K562 (cell line): ENCODE results near the gene SOST.

ENCODE experiments used
- CREB1 ChIP-seq, 2 experiments: sonication (generic) in 1 of 2; formaldehyde crosslinking in 1 of 2; IDR thresholded peaks; 2 replicates each; pipeline versions ENCODE4 v1.6.1 to v1.8.0; 2012 to 2022; ENCODE audit warnings: inconsistent platforms in 1 of 2, mild to moderate bottlenecking in 1 of 2, missing genetic modification reagents in 1 of 2, moderate library complexity in 1 of 2
- EP300 ChIP-seq: IDR thresholded peaks from 2 replicates; pipeline ENCODE4 v1.6.1; 2012; ENCODE audit warnings: low read length, improper control_type of control experiment
- HNRNPH1 ChIP-seq: fragments of 200-400 bp; formaldehyde crosslinking; optimal IDR thresholded peaks from 2 replicates; pipeline ENCODE3; 2017; ENCODE audit warnings: low read depth, mild to moderate bottlenecking, low read length, moderate library complexity
- NCOR1 ChIP-seq: fragments of 450-650 bp; IDR thresholded peaks from 2 replicates; pipeline ENCODE4 v1.6.1; 2016; ENCODE audit warnings: mild to moderate bottlenecking, moderate library complexity
- RUNX1 ChIP-seq: sonication (generic); IDR thresholded peaks from 2 replicates; pipeline ENCODE4 v1.6.1; 2016; ENCODE audit warnings: antibody characterized with exemption, low read depth
- SMC3 ChIP-seq: conservative IDR thresholded peaks from 2 replicates; pipeline ENCODE4 v1.6.1; 2011; ENCODE audit warnings: low read depth, low read length, improper control_type of control experiment; ENCODE audit not compliant: insufficient read depth
- WHSC1 ChIP-seq: IDR thresholded peaks from one replicate; pipeline ENCODE4 v1.6.1; 2012; ENCODE audit warnings: low read length, control low read depth, inconsistent platforms
- ZNF232 ChIP-seq: sonication (generic); formaldehyde crosslinking; IDR thresholded peaks from 2 replicates; pipeline ENCODE4 v1.8.0; 2022; ENCODE audit warnings: mild to moderate bottlenecking, missing genetic modification reagents

DNA sequence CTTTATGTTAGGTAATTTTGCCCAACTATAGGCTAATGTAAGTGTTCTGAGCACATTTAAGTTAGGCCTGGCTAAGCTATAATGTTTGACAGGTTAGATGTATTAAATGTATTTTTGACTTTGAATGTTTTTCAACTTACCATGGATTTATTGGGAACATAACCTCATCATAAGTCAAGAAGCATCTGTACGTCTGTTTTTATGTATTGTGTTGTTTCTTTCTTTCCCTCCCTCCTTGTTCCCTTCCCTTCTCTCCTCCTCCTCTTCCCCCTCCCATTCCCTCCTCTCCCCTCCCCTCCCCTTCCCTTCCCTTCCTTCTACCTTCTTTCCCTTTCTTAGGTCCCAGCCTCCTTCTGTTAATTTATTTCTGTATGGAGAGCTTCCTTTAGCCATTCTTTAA lies 30.9 kb upstream of the SOST start:
- TF ChIP-seq HNRNPH1 (no peak), ZNF232 (CRISPR knock-in tag) (no peak), NCOR1 (no peak), RUNX1 (no peak), SMC3 (no peak), EP300 (no peak), CREB1 (IDR thresholded peaks at IDR 0.05) (no peak), CREB1 (CRISPR knock-in tag; IDR thresholded peaks at IDR 0.05) (no peak), WHSC1 (no peak)
